K562 (cell line): ENCODE data around the gene CD160. TPM values are rescaled to one million over a fixed set of nuclear protein-coding genes. Genes with fewer than 3 reads are reported as not detected.

ENCODE experiments used
- ATAC-seq: fragments of 200-7000 bp; cut with Tn5 transposase; 3 replicates; pipeline ENCODE4 v1.9.1; 2020; ENCODE audit warnings: moderate library complexity
- BruUV-seq: library from RNA; stranded (reverse); fragments of 400-500 nt; replicated peaks from 2 replicates; lab custom pipeline; 2021; lab: Mats Ljungman, UMichigan
- CTCF ChIA-PET: fragments of 300-600 bp; formaldehyde crosslinking; extraction: SDS; loops from one replicate; lab custom pipeline; 2021; ENCODE audit warnings: low intra/inter-chr PET ratio; lab: Yijun Ruan, JAX
- POLR2A ChIA-PET: fragments of 300-600, 350-650 bp; sonication (Branson Sonifier 250); formaldehyde crosslinking; extraction: SDS; loops from one replicate; lab custom pipeline; 2021; ENCODE audit warnings: antibody characterized with exemption, inconsistent platforms; lab: Yijun Ruan, JAX
- DNase-seq, 4 experiments: peaks; one replicate each; pipeline versions ENCODE4 v3.0.0 to v3.0.0-alpha.2; 2011 to 2018; ENCODE audit warnings: low spot score in 3 of 4, mixed read lengths in 3 of 4; ENCODE audit errors: extremely low read depth in 1 of 4
- FAIRE-seq: peaks from 2 replicates; lab custom pipeline; 2011; peaks lifted over from hg19 to GRCh38; lab: Jason Lieb, UNC
- H2AFZ ChIP-seq: 2 replicates; pipeline ENCODE4 v1.6.0; 2011; ENCODE audit warnings: low read depth, low read length, control low read depth, inconsistent platforms
- H3K27ac ChIP-seq: fragments of 200-600 bp; 3 replicates; pipeline ENCODE4 v1.8.0; 2011; ENCODE audit warnings: low read depth, mild to moderate bottlenecking, control low read depth, inconsistent platforms, low read length, moderate library complexity, mixed read lengths; ENCODE audit errors: extremely low read depth
- H3K27me3 ChIP-seq, 2 experiments: fragments of 300-600 bp in 1 of 2; 2 replicates in 1 of 2; 3 replicates in 1 of 2; pipeline versions ENCODE4 v1.6.0 to v1.8.0; 2011; ENCODE audit warnings: inconsistent platforms in 2 of 2, low read length in 2 of 2, mild to moderate bottlenecking in 1 of 2, mixed read lengths in 1 of 2, moderate library complexity in 1 of 2; ENCODE audit not compliant: control insufficient read depth in 2 of 2, insufficient read depth in 2 of 2
- H3K36me3 ChIP-seq: fragments of 300-600 bp; 3 replicates; pipeline ENCODE4 v1.8.0; 2011; ENCODE audit warnings: mild to moderate bottlenecking, low read length, inconsistent platforms; ENCODE audit not compliant: control insufficient read depth, insufficient read depth
- H3K4me1 ChIP-seq, 2 experiments: fragments of 200-600 bp in 1 of 2; replicated peaks in 1 of 2; 2 replicates in 1 of 2; 3 replicates in 1 of 2; pipeline versions ENCODE4 v1.5.1 to v1.8.0; 2011; ENCODE audit warnings: inconsistent platforms in 2 of 2, low read length in 2 of 2, mild to moderate bottlenecking in 1 of 2, mixed read lengths in 1 of 2, moderate library complexity in 1 of 2; ENCODE audit not compliant: control insufficient read depth in 2 of 2, insufficient read depth in 2 of 2
- H3K4me2 ChIP-seq: 2 replicates; pipeline ENCODE4 v1.6.1; 2011; ENCODE audit warnings: low read length, control low read depth, inconsistent platforms, mixed read lengths; ENCODE audit not compliant: insufficient read depth
- H3K4me3 ChIP-seq: fragments of 200-600 bp; sonication (generic), shearing (Covaris generic); 2 replicates; pipeline ENCODE4 v1.5.1; 2016; ENCODE audit warnings: control low read depth, inconsistent platforms
- H3K79me2 ChIP-seq: fragments of 200-600 bp; 3 replicates; pipeline ENCODE4 v1.8.0; 2011; ENCODE audit warnings: low read length, inconsistent platforms; ENCODE audit not compliant: control insufficient read depth, insufficient read depth
- H3K9ac ChIP-seq, 2 experiments: 2 replicates each; pipeline versions ENCODE4 v1.6.0 to v1.6.1; 2011; ENCODE audit warnings: low read depth in 2 of 2, low read length in 2 of 2, control low read depth in 1 of 2, inconsistent platforms in 1 of 2, mild to moderate bottlenecking in 1 of 2, mixed read lengths in 1 of 2; ENCODE audit not compliant: insufficient read depth in 1 of 2
- H3K9me1 ChIP-seq: one replicate; pipeline ENCODE4 v1.6.0; 2011; ENCODE audit warnings: inconsistent platforms, mild to moderate bottlenecking, low read length, moderate library complexity; ENCODE audit not compliant: control insufficient read depth, insufficient read depth
- H3K9me3 ChIP-seq: replicated peaks from 2 replicates; pipeline ENCODE4 v1.5.1; 2011; ENCODE audit warnings: low read depth, low read length, inconsistent platforms; ENCODE audit not compliant: control insufficient read depth, insufficient read depth
- H4K20me1 ChIP-seq: replicated peaks from 2 replicates; pipeline ENCODE4 v1.6.1; 2011; ENCODE audit warnings: low read length, inconsistent platforms, mixed read lengths; ENCODE audit not compliant: control insufficient read depth, insufficient read depth
- ARID2 ChIP-seq: fragments of 450-650 bp; IDR thresholded peaks from 2 replicates; pipeline ENCODE4 v1.6.1; 2017; ENCODE audit warnings: antibody characterized with exemption, mild to moderate bottlenecking
- ATF1 ChIP-seq, 2 experiments: fragments of 450-650 bp in 1 of 2; IDR thresholded peaks; 2 replicates each; pipeline ENCODE4 v1.6.1; 2016; ENCODE audit warnings: missing compliant biosample characterization in 1 of 2, missing genetic modification characterization in 1 of 2
- CBFA2T3 ChIP-seq: fragments of 450-650 bp; IDR thresholded peaks from 2 replicates; pipeline ENCODE4 v1.6.1; 2017
- CBX8 ChIP-seq: fragments of 200-600 bp; sonication (generic); IDR thresholded peaks from 2 replicates; pipeline ENCODE4 v1.6.1; 2012; ENCODE audit warnings: borderline replicate concordance, mixed run types, low read depth, mild to moderate bottlenecking, moderate library complexity, mixed read lengths, low read length, control low read depth, inconsistent platforms; ENCODE audit not compliant: poor library complexity, severe bottlenecking; ENCODE audit errors: extremely low read depth
- CC2D1A ChIP-seq: fragments of 450-650 bp; IDR thresholded peaks from 2 replicates; pipeline ENCODE4 v1.6.1; 2017; ENCODE audit warnings: mild to moderate bottlenecking
- FUS ChIP-seq: fragments of 200-400 bp; formaldehyde crosslinking; optimal IDR thresholded peaks from 2 replicates; pipeline ENCODE3; 2017; ENCODE audit warnings: low read depth, low read length
- MYC ChIP-seq, 2 experiments: fragments of 250-450 bp in 1 of 2; sonication (Bioruptor Pico) in 1 of 2; IDR thresholded peaks; 2 replicates each; pipeline versions ENCODE4 v1.5.1 to v1.6.1; 2012 to 2021; ENCODE audit warnings: low read depth in 2 of 2, borderline replicate concordance in 1 of 2, improper control_type of control experiment in 1 of 2, low read length in 1 of 2, mild to moderate bottlenecking in 1 of 2, moderate library complexity in 1 of 2
- REST ChIP-seq, 2 experiments: fragments of 450-650 bp; formaldehyde crosslinking in 1 of 2; IDR thresholded peaks; 2 replicates each; pipeline versions ENCODE4 v1.4.0 to v1.6.1; 2014 to 2020; ENCODE audit warnings: mild to moderate bottlenecking in 2 of 2, borderline replicate concordance in 1 of 2, low read depth in 1 of 2
- TARDBP ChIP-seq: fragments of 450-650 bp; IDR thresholded peaks from 2 replicates; pipeline ENCODE4 v1.6.1; 2016
- VEZF1 ChIP-seq: fragments of 200-800 bp; sonication (Bioruptor generic); IDR thresholded peaks from 2 replicates; pipeline ENCODE4 v1.6.1; 2017; ENCODE audit warnings: missing genetic modification characterization, missing compliant biosample characterization
- WGBS: fragments of 100-300 bp; shearing (Covaris generic); methylation state at CpG from one replicate; pipeline ENCODE4 v1.1.6; 2016; ENCODE audit warnings: low coverage, mixed read lengths; ENCODE audit not compliant: insufficient coverage; ENCODE audit errors: missing lambda C conversion rate; 5-methylcytosine and 5-hydroxymethylcytosine counted together
- in situ Hi-C: fragments of 300-500 bp; cut with MboI; formaldehyde crosslinking; loops from 4 replicates; pipeline ENCODE4 v1.15.0; 2018; ENCODE audit warnings: inconsistent platforms, mixed read lengths
- intact Hi-C: fragments of 100-400 bp; cut with micrococcal nuclease; formaldehyde crosslinking; loops from 2 replicates; pipeline ENCODE4 v1.14.2; 2022
- polyA plus RNA-seq, 8 experiments: library from polyadenylated mRNA; depleted of rRNA in 4 of 8; stranded (reverse) in 5 of 8; unstranded in 3 of 8; fragments of >200 nt; fragmentation: Nextera tagmentation in 2 of 8; fragmentation: Illumina TruSeq in 1 of 8; extraction: Ambion mirVana in 2 of 8; extraction: Trizol in 1 of 8; gene quantifications; 2 replicates each; pipeline versions ENCODE4 v1.2.1 to v1.2.3, GENCODE V29; 2011 to 2014; ENCODE audit warnings: inconsistent platforms in 1 of 8, missing spikeins in 1 of 8
- total RNA-seq, 7 experiments: library from RNA; depleted of rRNA in 6 of 7; stranded (reverse); fragments of >200 nt in 6 of 7; fragmentation: Illumina TruSeq in 2 of 7; extraction: Trizol in 2 of 7; gene quantifications; 2 replicates each; pipeline versions ENCODE4 v1.2.1 to v1.2.3, GENCODE V29; 2011 to 2021; ENCODE audit warnings: low replicate concordance in 1 of 7

The CD160 gene
- total and polyA plus RNA-seq, 9 of the 15 experiments (the other 6 are each of a cell fraction or from before 2014, with no cell fraction given) = 0.01 TPM; not detected in 8

GRCh38 chr1:145720878-145721671, 1.8 kb downstream of the CD160 start:
- no peaks in the 10 kb centered on the region for H3K79me2 ChIP-seq
- WGBS = 8% methylated on average over 43 of the region's 47 CpGs
- BruUV-seq = no TSS peak
- no peak overlapping the region for H3K27ac ChIP-seq
- H2AFZ ChIP-seq = peak overlapping the region; percentile 67
- peak; percentile 74 to 86 (median 78) for DNase-seq
- ChIA-PET POLR2A (interaction anchor here (0.7 to 1.2 kb wide), 4 partner anchors 9 to 13 kb away, joined by 3 to 4 read pairs (median 3); no protein-coding TSS in a partner anchor), CTCF (no interaction called here)
- H3K4me3 ChIP-seq = no peak overlapping the region
- 0 out of 5 replicates have a peak, but pooled peaks cover 0 to 6% of the 10 kb centered on the region in 2 experiments for H3K27me3 ChIP-seq
- in situ Hi-C loops = no loop called here
- H4K20me1 ChIP-seq = no peaks in the 10 kb centered on the region
- peaks cover 4 to 9% of the 10 kb centered on the region in 2 experiments; a peak in 3 of 5 replicates for H3K4me1 ChIP-seq
- peak; percentile 99 for ATAC-seq
- peak overlapping the region in 1 of 2 experiments; percentile 45; a peak in 1 of 4 replicates for H3K9ac ChIP-seq
- H3K9me3 ChIP-seq = no peaks in the 10 kb centered on the region
- FAIRE-seq = no peak
- H3K4me2 ChIP-seq = peak overlapping the region; percentile 64
- no peaks in the 10 kb centered on the region for H3K9me1 ChIP-seq
- H3K36me3 ChIP-seq = no peaks in the 10 kb centered on the region
- intact Hi-C loops = loop anchor here (5.0 to 10.0 kb wide), 2 partner anchors 124 to 294 kb away; no protein-coding TSS in a partner anchor
- no peak for TF ChIP-seq TARDBP
- 0 out of 2 replicates have a peak, but pooled peaks have one; percentile 20 for TF ChIP-seq ARID2
- TF ChIP-seq FUS = no peak
- TF ChIP-seq CC2D1A = 0 out of 2 replicates have a peak, but pooled peaks have one; percentile 28
- no peak for TF ChIP-seq ATF1 (CRISPR knock-in tag; IDR thresholded peaks at IDR 0.05)
- peak; percentile 65; the same call in 1 of the 2 replicates for TF ChIP-seq ATF1 (tag; IDR thresholded peaks at IDR 0.05)
- TF ChIP-seq VEZF1 (CRISPR knock-in tag) = peak; percentile 43
- TF ChIP-seq CBX8 = no peak
- TF ChIP-seq CBFA2T3 = no peak
- 0 out of 2 replicates have a peak, but pooled peaks have one; percentile 19 for TF ChIP-seq MYC (IDR thresholded peaks at IDR 0.05; ENCODE audit: low read depth, low read length)
- no peak for TF ChIP-seq MYC (CRISPR knock-in tag; IDR thresholded peaks at IDR 0.05; ENCODE audit: borderline replicate concordance, low read depth)
- TF ChIP-seq REST (IDR thresholded peaks at IDR 0.05; ENCODE audit: borderline replicate concordance) = peak; percentile 73
- no peak for TF ChIP-seq REST (CRISPR knock-in tag; IDR thresholded peaks at IDR 0.05; ENCODE audit: low read depth)
